SU-DHL-6 (cell line): ENCODE measurements around the gene C16orf54.

Experiments used
- H2AFZ ChIP-seq: fragments of 200-600 bp; sonication (generic); 2 replicates; pipeline ENCODE4 v1.6.1; 2014; ENCODE audit warnings: low read depth, mild to moderate bottlenecking, moderate library complexity, mixed read lengths, antibody characterized with exemption, low read length; ENCODE audit not compliant: severe bottlenecking
- H3F3A ChIP-seq: fragments of 200-600 bp; shearing (Covaris generic); 2 replicates; pipeline ENCODE4 v1.6.0; 2016; ENCODE audit warnings: antibody characterized with exemption, mild to moderate bottlenecking; ENCODE audit not compliant: insufficient read depth
- H3K27ac ChIP-seq: fragments of 200-600 bp; sonication (generic); 2 replicates; pipeline ENCODE4 v1.5.1; 2016; ENCODE audit warnings: low read depth, mild to moderate bottlenecking, low read length, moderate library complexity, mixed read lengths
- H3K27me3 ChIP-seq: fragments of 200-600 bp; sonication (generic), shearing (Covaris generic); 2 replicates; pipeline ENCODE4 v1.6.0; 2014; ENCODE audit warnings: mild to moderate bottlenecking, low read length
- H3K36me3 ChIP-seq: fragments of 200-600 bp; sonication (generic); 2 replicates; pipeline ENCODE4 v1.6.1; 2014; ENCODE audit warnings: mild to moderate bottlenecking, low read length, mixed read lengths
- H3K4me2 ChIP-seq: fragments of 300-600, 200-600 bp; shearing (Covaris generic), sonication (generic); 2 replicates; pipeline ENCODE4 v1.6.0; 2014; ENCODE audit warnings: low read length, low read depth, mild to moderate bottlenecking; ENCODE audit not compliant: poor library complexity, severe bottlenecking
- H3K4me3 ChIP-seq: fragments of 200-600 bp; sonication (generic); 2 replicates; pipeline ENCODE4 v1.5.1; 2014; ENCODE audit warnings: antibody characterized with exemption, low read length, mild to moderate bottlenecking, mixed read lengths; ENCODE audit not compliant: insufficient read depth, poor library complexity, severe bottlenecking
- H3K79me2 ChIP-seq: fragments of 200-600 bp; sonication (generic); 2 replicates; pipeline ENCODE4 v1.6.1; 2014; ENCODE audit warnings: mild to moderate bottlenecking, low read length, moderate library complexity; ENCODE audit not compliant: insufficient read depth
- H3K9ac ChIP-seq: fragments of 200-600 bp; sonication (generic); 2 replicates; pipeline ENCODE4 v1.7.0; 2014; ENCODE audit warnings: mild to moderate bottlenecking, low read length
- H3K9me2 ChIP-seq: fragments of 200-600 bp; sonication (generic); replicated peaks from 2 replicates; pipeline ENCODE4 v1.6.1; 2014; ENCODE audit warnings: low read length; ENCODE audit not compliant: insufficient read depth
- H3K9me3 ChIP-seq: fragments of 200-600 bp; sonication (generic); 2 replicates; pipeline ENCODE4 v1.6.1; 2014; ENCODE audit warnings: low read length, mixed read lengths; ENCODE audit not compliant: insufficient read depth
- H4K20me1 ChIP-seq: fragments of 200-600 bp; sonication (generic); 2 replicates; pipeline ENCODE4 v1.6.1; 2014; ENCODE audit warnings: low read depth, mild to moderate bottlenecking, antibody characterized with exemption, low read length, moderate library complexity, mixed read lengths
- CTCF ChIP-seq: fragments of 200-600 bp; sonication (generic); IDR thresholded peaks from one replicate; pipeline ENCODE4 v1.5.1; 2017; ENCODE audit warnings: antibody characterized with exemption, mild to moderate bottlenecking, low read length, moderate library complexity; ENCODE audit not compliant: insufficient read depth, poor library complexity, severe bottlenecking
- EZH2phosphoT487 ChIP-seq: fragments of 200-600 bp; sonication (generic), shearing (Covaris generic); conservative IDR thresholded peaks from 2 replicates; pipeline ENCODE4 v1.6.1; 2018; ENCODE audit warnings: mild to moderate bottlenecking, antibody characterized with exemption, low read length, moderate library complexity, mixed read lengths

Gene C16orf54

GRCh38 chr16:29791845-29792807 lies 46.3 kb upstream of the C16orf54 start:
- peak overlapping the region; percentile 88 for H3K4me3 ChIP-seq
- no peak overlapping the region for H2AFZ ChIP-seq
- H3K4me2 ChIP-seq = peak overlapping the region; percentile 95
- H3K27me3 ChIP-seq = no peaks in the 10 kb centered on the region
- H3K79me2 ChIP-seq = peaks cover 63% of the 10 kb centered on the region
- TF ChIP-seq EZH2phosphoT487 (no peak), CTCF (no peak)
- H3K9me3 ChIP-seq = no peaks in the 10 kb centered on the region
- H3F3A ChIP-seq = peaks cover 4% of the 10 kb centered on the region; the same call in 1 of the 2 replicates
- H3K27ac ChIP-seq = 0 out of 2 replicates have a peak overlapping the region, but pooled peaks have one; percentile 74
- peaks cover 7% of the 10 kb centered on the region; the same call in 1 of the 2 replicates for H3K36me3 ChIP-seq
- peak overlapping the region; percentile 99 for H3K9ac ChIP-seq
- H4K20me1 ChIP-seq = peaks cover 7% of the 10 kb centered on the region; the same call in 1 of the 2 replicates
- no peaks in the 10 kb centered on the region for H3K9me2 ChIP-seq

- no peak for TF ChIP-seq CTCF
- Histone ChIP-seq H3K4me3 (peak overlapping the region; percentile 88), H4K20me1 (peaks cover 7% of the 10 kb centered on the region; the same call in 1 of the 2 replicates), H3K9me2 (no peaks in the 10 kb centered on the region), H3K27ac (peak overlapping the region; percentile 74), H3K27me3 (no peaks in the 10 kb centered on the region), H3K79me2 (peaks cover 57% of the 10 kb centered on the region), H3K9me3 (no peaks in the 10 kb centered on the region), H3K4me2 (peak overlapping the region; percentile 95), H2AFZ (peak overlapping the region; percentile 70), H3F3A (peaks cover 4% of the 10 kb centered on the region; the same call in 1 of the 2 replicates), H3K9ac (peak overlapping the region; percentile 99), H3K36me3 (peaks cover 7% of the 10 kb centered on the region; the same call in 1 of the 2 replicates)
Measured at GRCh38 chr16:29790949-29791844, 45.4 kb upstream of the C16orf54 start.

- peaks cover 7% of the 10 kb centered on the region; the same call in 1 of the 2 replicates for H3K36me3 ChIP-seq
- peak within 1 kb of the TSS; percentile 99 for H3K9ac ChIP-seq
- H3K4me3 ChIP-seq = peak within 1 kb of the TSS; percentile 88
- H3K79me2 ChIP-seq = peaks cover 48% of the 10 kb centered on the region
- no peak for TF ChIP-seq EZH2phosphoT487
- TF ChIP-seq CTCF = peak; percentile 44
- H4K20me1 ChIP-seq = peaks cover 7% of the 10 kb centered on the region; the same call in 1 of the 2 replicates
- peak within 1 kb of the TSS; percentile 95 for H3K4me2 ChIP-seq
- H3F3A ChIP-seq = peaks cover 4% of the 10 kb centered on the region; the same call in 1 of the 2 replicates
- H3K27me3 ChIP-seq = no peaks in the 10 kb centered on the region
- H3K27ac ChIP-seq = peak within 1 kb of the TSS; percentile 74
- H3K9me2 ChIP-seq = no peaks in the 10 kb centered on the region
- H3K9me3 ChIP-seq = no peaks in the 10 kb centered on the region
- peak within 1 kb of the TSS; percentile 84 for H2AFZ ChIP-seq
Measured at GRCh38 chr16:29790183-29790948, 44.6 kb upstream of the C16orf54 start, which contains the start of gene KIF22. KIF22 (plus strand) TSS chr16:29790751; CDS start chr16:29790760, 9 bp downstream.
